ENCODE data around the gene PPARA. TPM values are rescaled to one million over a fixed set of nuclear protein-coding genes. Genes with fewer than 3 reads are reported as not detected.

PPARA gene
- total and polyA plus RNA-seq, 2 donors = 3.6 to 4.5 TPM

- Histone ChIP-seq H3K4me1 (ENCODE audit: control insufficient read depth in 2 of 2, insufficient read depth in 2 of 2, low read length in 2 of 2) (peaks cover 0 to 10% of the 10 kb centered on the region in 2 donors), H3K4me3 (ENCODE audit: low read length in 2 of 2) (no peak overlapping the region), H3K27ac (ENCODE audit: low read depth in 1 of 2, low read length in 1 of 2) (no peak overlapping the region), H3K27me3 (ENCODE audit: control insufficient read depth in 2 of 2, insufficient read depth in 1 of 2, low read length in 1 of 2) (peaks cover 0 to 2% of the 10 kb centered on the region in 2 donors), H3K36me3 (ENCODE audit: control insufficient read depth in 2 of 2, insufficient read depth in 2 of 2, low read length in 1 of 2) (peaks cover 0 to 39% of the 10 kb centered on the region in 2 donors), H3K9me3 (ENCODE audit: control insufficient read depth in 2 of 2, insufficient read depth in 1 of 2, low read length in 1 of 2) (peaks cover 0 to 6% of the 10 kb centered on the region in 2 donors)
- no peak for DNase-seq (ENCODE audit: low read depth in 6 of 9, low spot score in 9 of 9)
- WGBS = 89% methylated on average over 19 of the region's 19 CpGs
Measured at GRCh38 chr22:46106279-46107022, 43.9 kb upstream of the PPARA start.

DNA sequence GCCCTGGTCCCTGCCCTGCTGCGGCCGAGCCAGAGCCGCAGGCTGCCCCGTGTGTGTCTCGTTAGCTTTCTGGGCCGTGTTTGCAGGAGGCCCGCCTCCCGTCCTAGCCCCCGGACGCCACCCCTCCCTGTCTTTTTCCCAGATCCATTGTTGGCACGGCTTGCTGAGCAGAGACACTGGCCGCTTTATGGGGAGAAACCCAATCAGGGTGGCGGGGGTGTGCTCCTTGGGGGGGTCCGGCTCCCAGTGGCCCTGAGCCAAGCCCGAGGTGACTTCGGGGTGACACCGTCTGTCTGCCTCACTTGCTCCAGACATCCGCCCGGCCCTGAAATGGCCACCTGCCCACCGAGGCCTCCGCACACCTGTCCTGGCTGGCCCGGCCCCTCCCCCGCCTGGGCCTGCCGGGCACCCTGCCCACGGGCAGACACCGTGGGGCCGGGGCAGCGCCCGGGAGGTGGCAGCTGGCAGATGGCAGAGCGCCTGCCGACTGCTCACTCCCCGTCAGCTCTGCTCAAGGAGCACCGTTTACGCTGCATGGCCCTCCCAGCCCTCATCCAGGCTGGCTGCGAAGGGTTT is 43.1 kb upstream of the PPARA start:
- Histone ChIP-seq H3K9me3 (ENCODE audit: control insufficient read depth in 2 of 2, insufficient read depth in 1 of 2, low read length in 1 of 2) (peaks cover 0 to 6% of the 10 kb centered on the region in 2 donors), H3K36me3 (ENCODE audit: control insufficient read depth in 2 of 2, insufficient read depth in 2 of 2, low read length in 1 of 2) (peaks cover 0 to 39% of the 10 kb centered on the region in 2 donors), H3K27me3 (ENCODE audit: control insufficient read depth in 2 of 2, insufficient read depth in 1 of 2, low read length in 1 of 2) (peaks cover 0 to 9% of the 10 kb centered on the region in 2 donors), H3K27ac (ENCODE audit: low read depth in 1 of 2, low read length in 1 of 2) (no peak overlapping the region), H3K4me3 (ENCODE audit: low read length in 2 of 2) (no peak overlapping the region), H3K4me1 (ENCODE audit: control insufficient read depth in 2 of 2, insufficient read depth in 2 of 2, low read length in 2 of 2) (peaks cover 0 to 10% of the 10 kb centered on the region in 2 donors)
- WGBS = 93% methylated on average over 35 of the region's 35 CpGs
- DNase-seq (ENCODE audit: low read depth in 6 of 9, low spot score in 9 of 9) = no peak

GRCh38 chr22:46107753-46108563 is 42.4 kb upstream of the PPARA start:
- 96% methylated on average over 22 of the region's 22 CpGs for WGBS

DNA sequence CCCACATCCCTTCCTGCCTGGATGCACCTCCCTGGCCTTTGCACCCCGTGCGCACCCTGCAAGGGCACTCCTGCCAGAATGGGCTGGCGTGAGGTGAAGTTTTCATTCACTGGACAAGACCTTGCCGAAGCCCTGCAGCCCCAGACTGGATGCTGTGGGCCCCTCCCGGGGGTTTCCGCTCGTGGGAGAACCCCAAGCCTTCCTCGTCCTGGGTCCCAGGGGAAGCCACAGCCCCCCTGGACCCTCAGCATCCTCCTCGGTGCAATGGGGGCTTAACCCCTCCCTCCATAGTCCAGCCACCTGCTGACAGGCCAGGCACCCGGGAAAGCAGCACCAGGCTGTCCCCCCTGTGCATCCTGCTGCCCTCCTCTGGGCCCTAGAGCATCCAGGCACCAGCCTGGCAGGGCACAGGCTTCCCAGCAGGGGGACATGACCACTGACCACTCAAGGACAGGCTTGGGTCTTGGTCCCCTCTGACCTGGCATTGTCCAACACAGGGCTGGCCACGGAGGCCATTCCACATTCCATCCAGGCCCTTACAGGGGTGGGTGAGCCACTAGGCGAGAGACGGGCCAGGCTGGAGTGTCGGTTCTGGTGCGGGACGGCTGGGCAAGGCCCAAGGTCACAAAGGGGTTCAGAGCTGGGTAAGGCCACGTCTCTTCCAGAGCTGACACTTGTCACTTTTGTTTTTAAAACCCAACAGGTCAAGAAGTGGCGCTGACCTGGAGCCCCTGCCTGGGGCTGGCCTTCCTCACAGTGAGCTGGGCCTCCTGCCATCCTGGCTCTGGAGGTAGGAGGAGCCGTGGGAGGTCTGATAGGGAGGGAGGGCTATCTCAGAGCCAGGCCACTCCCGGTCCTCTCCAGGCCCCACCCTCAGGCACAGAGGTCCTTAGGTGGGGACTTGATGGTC is 41.5 kb upstream of the PPARA start:
- no peak for DNase-seq (ENCODE audit: low read depth in 6 of 9, low spot score in 9 of 9)
- Histone ChIP-seq H3K27ac (ENCODE audit: low read depth in 1 of 2, low read length in 1 of 2) (no peak overlapping the region), H3K4me1 (ENCODE audit: control insufficient read depth in 2 of 2, insufficient read depth in 2 of 2, low read length in 2 of 2) (peaks cover 0 to 10% of the 10 kb centered on the region in 2 donors), H3K4me3 (ENCODE audit: low read length in 2 of 2) (no peak overlapping the region), H3K36me3 (ENCODE audit: control insufficient read depth in 2 of 2, insufficient read depth in 2 of 2, low read length in 1 of 2) (peaks cover 0 to 38% of the 10 kb centered on the region in 2 donors), H3K27me3 (ENCODE audit: control insufficient read depth in 2 of 2, insufficient read depth in 1 of 2, low read length in 1 of 2) (peaks cover 0 to 20% of the 10 kb centered on the region in 2 donors), H3K9me3 (ENCODE audit: control insufficient read depth in 2 of 2, insufficient read depth in 1 of 2, low read length in 1 of 2) (peaks cover 0 to 6% of the 10 kb centered on the region in 2 donors)
- 91% methylated on average over 20 of the region's 20 CpGs for WGBS

More at GRCh38 chr22:46107753-46108563, 42.4 kb upstream of the PPARA start:
- no peak for DNase-seq (ENCODE audit: low read depth in 6 of 9, low spot score in 9 of 9)
- Histone ChIP-seq H3K9me3 (ENCODE audit: control insufficient read depth in 2 of 2, insufficient read depth in 1 of 2, low read length in 1 of 2) (peaks cover 0 to 6% of the 10 kb centered on the region in 2 donors), H3K4me1 (ENCODE audit: control insufficient read depth in 2 of 2, insufficient read depth in 2 of 2, low read length in 2 of 2) (peaks cover 0 to 10% of the 10 kb centered on the region in 2 donors), H3K36me3 (ENCODE audit: control insufficient read depth in 2 of 2, insufficient read depth in 2 of 2, low read length in 1 of 2) (peaks cover 0 to 38% of the 10 kb centered on the region in 2 donors), H3K4me3 (ENCODE audit: low read length in 2 of 2) (no peak overlapping the region), H3K27me3 (ENCODE audit: control insufficient read depth in 2 of 2, insufficient read depth in 1 of 2, low read length in 1 of 2) (peaks cover 0 to 16% of the 10 kb centered on the region in 2 donors), H3K27ac (ENCODE audit: low read depth in 1 of 2, low read length in 1 of 2) (no peak overlapping the region)

DNA sequence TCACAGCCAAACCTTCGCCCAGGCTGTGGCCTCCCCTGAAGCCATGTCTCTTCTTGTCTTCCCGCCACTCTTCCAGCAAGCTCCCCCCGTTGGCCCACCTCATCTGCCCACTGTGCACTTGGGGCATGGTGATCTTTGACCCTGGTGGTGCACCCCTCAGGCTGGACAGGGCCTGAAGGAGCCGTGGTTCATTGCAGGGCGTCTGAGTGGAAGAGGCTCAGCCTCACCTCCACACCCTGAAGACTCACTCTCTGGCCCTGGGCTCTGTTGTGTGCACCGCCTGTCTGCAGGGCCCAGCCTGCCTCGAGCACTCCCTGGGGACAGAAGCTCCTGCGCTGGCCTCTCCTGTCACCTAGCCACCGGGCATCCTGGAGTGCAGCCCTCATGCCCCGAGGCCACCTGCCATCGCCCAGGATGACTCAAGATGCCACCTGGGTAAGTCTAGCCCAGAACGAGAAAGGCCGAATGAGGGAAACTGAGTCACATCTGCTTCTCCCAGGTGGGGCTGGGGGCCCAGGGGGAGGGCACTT is 40.8 kb upstream of the PPARA start:
- DNase-seq (ENCODE audit: low read depth in 6 of 9, low spot score in 9 of 9) = no peak
- Histone ChIP-seq H3K4me1 (ENCODE audit: control insufficient read depth in 2 of 2, insufficient read depth in 2 of 2, low read length in 2 of 2) (peaks cover 0 to 10% of the 10 kb centered on the region in 2 donors), H3K36me3 (ENCODE audit: control insufficient read depth in 2 of 2, insufficient read depth in 2 of 2, low read length in 1 of 2) (peaks cover 0 to 38% of the 10 kb centered on the region in 2 donors), H3K27me3 (ENCODE audit: control insufficient read depth in 2 of 2, insufficient read depth in 1 of 2, low read length in 1 of 2) (peaks cover 0 to 20% of the 10 kb centered on the region in 2 donors), H3K4me3 (ENCODE audit: low read length in 2 of 2) (no peak overlapping the region), H3K9me3 (ENCODE audit: control insufficient read depth in 2 of 2, insufficient read depth in 1 of 2, low read length in 1 of 2) (peaks cover 0 to 6% of the 10 kb centered on the region in 2 donors), H3K27ac (ENCODE audit: low read depth in 1 of 2, low read length in 1 of 2) (no peak overlapping the region)
- WGBS = 95% methylated on average over 13 of the region's 13 CpGs

GRCh38 chr22:46110215-46110614 is 40.1 kb upstream of the PPARA start:
- Histone ChIP-seq H3K9me3 (ENCODE audit: control insufficient read depth in 2 of 2, insufficient read depth in 1 of 2, low read length in 1 of 2) (peaks cover 0 to 6% of the 10 kb centered on the region in 2 donors), H3K4me3 (ENCODE audit: low read length in 2 of 2) (no peak overlapping the region), H3K27me3 (ENCODE audit: control insufficient read depth in 2 of 2, insufficient read depth in 1 of 2, low read length in 1 of 2) (peaks cover 0 to 20% of the 10 kb centered on the region in 2 donors), H3K27ac (ENCODE audit: low read depth in 1 of 2, low read length in 1 of 2) (no peak overlapping the region), H3K36me3 (ENCODE audit: control insufficient read depth in 2 of 2, insufficient read depth in 2 of 2, low read length in 1 of 2) (peaks cover 0 to 38% of the 10 kb centered on the region in 2 donors), H3K4me1 (ENCODE audit: control insufficient read depth in 2 of 2, insufficient read depth in 2 of 2, low read length in 2 of 2) (peaks cover 0 to 10% of the 10 kb centered on the region in 2 donors)
- 97% methylated on average over 9 of the region's 9 CpGs for WGBS
- no peak for DNase-seq (ENCODE audit: low read depth in 6 of 9, low spot score in 9 of 9)

DNA sequence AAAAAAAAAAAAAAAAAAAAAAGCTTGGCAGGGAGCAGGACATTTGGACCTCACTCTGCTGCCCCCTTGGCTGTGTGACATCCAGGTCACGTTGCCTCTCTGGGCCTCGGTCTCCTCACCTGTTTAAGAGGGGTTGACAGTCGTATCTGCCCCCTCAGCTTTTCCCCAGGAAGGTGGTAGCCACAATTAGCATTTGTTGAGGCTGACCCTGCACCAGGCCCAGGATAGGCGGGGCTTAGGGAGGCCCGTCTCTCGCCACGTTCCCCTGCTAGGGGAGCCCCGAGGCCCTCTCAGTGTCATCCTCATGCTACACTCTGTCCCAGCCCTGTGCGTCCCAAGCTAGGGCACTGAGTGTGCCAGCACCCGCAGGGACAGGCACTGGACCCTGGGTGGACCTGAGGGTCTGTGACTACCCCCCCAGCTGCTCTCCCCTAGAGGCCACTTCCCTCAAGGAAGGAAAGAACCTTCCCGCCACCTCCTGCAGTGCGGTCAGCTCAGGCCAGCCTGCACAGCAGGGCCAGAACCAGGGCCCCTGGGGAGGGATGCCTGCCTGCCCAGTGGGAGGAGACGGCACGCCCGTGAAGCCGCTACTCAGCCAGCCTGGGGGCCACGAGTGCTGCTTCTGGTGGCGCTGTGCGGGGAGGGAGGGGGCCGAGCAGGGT is 38.5 kb upstream of the PPARA start:
- Histone ChIP-seq H3K36me3 (ENCODE audit: control insufficient read depth in 2 of 2, insufficient read depth in 2 of 2, low read length in 1 of 2) (peaks cover 0 to 34% of the 10 kb centered on the region in 2 donors), H3K4me1 (ENCODE audit: control insufficient read depth in 2 of 2, insufficient read depth in 2 of 2, low read length in 2 of 2) (peaks cover 0 to 5% of the 10 kb centered on the region in 2 donors), H3K4me3 (ENCODE audit: low read length in 2 of 2) (no peak overlapping the region), H3K27me3 (ENCODE audit: control insufficient read depth in 2 of 2, insufficient read depth in 1 of 2, low read length in 1 of 2) (peaks cover 0 to 26% of the 10 kb centered on the region in 2 donors), H3K27ac (ENCODE audit: low read depth in 1 of 2, low read length in 1 of 2) (no peak overlapping the region), H3K9me3 (ENCODE audit: control insufficient read depth in 2 of 2, insufficient read depth in 1 of 2, low read length in 1 of 2) (peaks cover 0 to 6% of the 10 kb centered on the region in 2 donors)
- WGBS = 82% methylated on average over 20 of the region's 20 CpGs
- DNase-seq (ENCODE audit: low read depth in 6 of 9, low spot score in 9 of 9) = no peak

- Histone ChIP-seq H3K27me3 (ENCODE audit: control insufficient read depth in 2 of 2, insufficient read depth in 1 of 2, low read length in 1 of 2) (peaks cover 0 to 29% of the 10 kb centered on the region in 2 donors), H3K36me3 (ENCODE audit: control insufficient read depth in 2 of 2, insufficient read depth in 2 of 2, low read length in 1 of 2) (peaks cover 0 to 34% of the 10 kb centered on the region in 2 donors), H3K4me3 (ENCODE audit: low read length in 2 of 2) (no peak overlapping the region), H3K27ac (ENCODE audit: low read depth in 1 of 2, low read length in 1 of 2) (no peak overlapping the region), H3K9me3 (ENCODE audit: control insufficient read depth in 2 of 2, insufficient read depth in 1 of 2, low read length in 1 of 2) (peaks cover 0 to 6% of the 10 kb centered on the region in 2 donors), H3K4me1 (ENCODE audit: control insufficient read depth in 2 of 2, insufficient read depth in 2 of 2, low read length in 2 of 2) (peaks cover 0 to 2% of the 10 kb centered on the region in 2 donors)
- WGBS = 86% methylated on average over 20 of the region's 20 CpGs
- DNase-seq (ENCODE audit: low read depth in 6 of 9, low spot score in 9 of 9) = no peak
Measured at GRCh38 chr22:46112405-46112804, 37.9 kb upstream of the PPARA start.

Measured in thymus (tissue), 11 donors.